NCI-H1417 (cell line): ENCODE measurements around the gene CLEC2L.
A peak's percentile ranks its signal among the peaks of the same experiment; 100 is the strongest.

ENCODE experiments used
- DNase-seq, 3 experiments: peaks; one replicate each; lab custom pipeline; 2025; lab: John Stamatoyannopoulos, UW

CLEC2L gene

DNA sequence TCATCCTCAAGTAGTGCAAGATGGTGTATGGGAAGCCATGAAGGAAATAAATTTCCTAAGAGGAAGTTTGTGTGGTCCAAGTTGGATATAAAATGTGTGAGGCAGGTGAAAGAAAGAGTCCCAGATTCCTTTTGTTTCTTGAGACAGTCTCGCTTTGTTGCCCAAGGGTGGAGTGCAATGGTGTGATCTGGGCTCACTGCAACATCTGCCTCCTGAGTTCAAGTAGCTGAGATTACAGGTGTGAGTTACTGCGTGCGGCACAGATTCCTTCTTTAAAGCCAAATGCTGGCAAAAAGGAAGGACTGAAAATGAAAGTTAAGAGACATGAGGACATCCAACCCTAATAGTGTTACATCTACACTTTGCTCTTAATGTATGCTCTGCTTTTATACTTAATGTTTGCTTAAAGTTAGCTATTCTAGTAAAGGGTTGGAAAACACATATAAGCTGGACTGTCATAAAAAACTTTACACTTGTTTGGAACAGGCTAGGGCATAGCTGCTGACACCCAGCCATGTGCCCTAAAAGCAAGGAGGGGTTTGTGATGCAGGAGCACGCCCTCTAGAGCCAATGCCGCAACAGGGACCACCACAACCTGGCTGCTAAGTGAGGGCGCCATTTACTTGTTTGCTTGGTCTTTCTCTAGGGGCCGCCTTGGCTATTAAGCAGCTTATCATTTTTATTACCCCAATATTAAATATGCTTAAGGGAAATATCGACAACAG lies 34.5 kb downstream of the CLEC2L start:
- DNase-seq: peak in 1 of 3 experiments; percentile 17

GRCh38 chr7:139559364-139560105 lies 36.0 kb downstream of the CLEC2L start:
- DNase-seq: no peak

DNA sequence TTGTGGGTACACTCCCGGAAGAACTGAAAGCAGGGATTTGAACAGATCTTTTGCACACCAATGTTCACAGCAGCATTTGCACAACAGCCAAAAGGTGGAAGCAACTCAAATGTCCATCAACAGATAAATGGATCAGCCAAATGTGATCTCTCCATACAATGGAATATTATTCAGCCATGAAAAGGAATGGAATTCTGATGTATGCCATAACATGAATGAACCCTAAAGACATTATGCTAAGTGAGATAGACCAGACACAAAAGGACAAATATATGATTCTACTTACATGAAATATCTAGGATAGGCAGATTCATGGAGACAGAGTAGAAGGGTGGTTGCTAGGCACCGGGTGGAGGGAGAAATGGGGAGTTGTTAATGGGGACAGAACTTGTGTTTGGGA lies 36.7 kb downstream of the CLEC2L start:
- DNase-seq: no peak

DNA sequence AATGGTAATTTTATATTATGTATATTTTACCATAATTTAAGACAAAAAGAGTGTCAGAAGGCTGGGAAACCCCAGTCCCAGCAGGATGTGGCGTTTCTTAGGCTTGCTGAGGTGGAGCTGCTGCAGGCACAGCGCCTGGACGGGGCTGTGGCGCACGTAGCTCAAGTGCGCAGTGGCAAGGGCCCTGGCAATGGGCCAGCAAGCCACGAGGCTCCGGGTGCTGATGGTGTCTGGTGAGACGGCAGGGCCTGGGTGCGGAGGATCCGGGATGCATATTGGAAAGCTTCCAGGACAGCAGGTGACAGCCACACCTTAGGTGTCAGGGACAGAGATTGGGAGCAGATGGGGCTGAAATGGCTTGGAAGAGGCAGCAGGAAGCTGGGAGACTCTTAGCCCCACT lies 37.2 kb downstream of the CLEC2L start:
- peak in 1 of 3 experiments; percentile 96 for DNase-seq

DNA sequence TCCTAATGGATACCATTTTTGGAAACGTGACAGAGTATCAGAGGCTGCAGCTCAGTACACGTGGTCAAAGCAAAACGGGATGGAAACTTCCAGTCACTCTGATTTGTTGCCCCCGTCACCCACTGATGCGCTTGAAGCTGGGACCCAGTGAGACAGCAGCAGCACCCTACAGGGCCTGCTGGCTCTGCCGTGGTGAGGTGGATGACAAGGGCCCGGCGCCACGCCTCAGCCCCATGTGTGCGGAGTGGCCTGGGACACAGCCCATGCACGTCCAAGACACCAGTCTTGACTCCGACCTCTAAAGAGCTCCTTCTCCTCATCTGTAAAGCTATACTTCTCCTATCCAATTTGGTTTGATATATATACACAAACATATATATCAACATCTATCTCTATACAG lies 39.0 kb downstream of the CLEC2L start:
- no peak for DNase-seq

- no peak for DNase-seq
These were observed 39.6 kb downstream of the CLEC2L start for GRCh38 chr7:139562961-139563565.

DNA sequence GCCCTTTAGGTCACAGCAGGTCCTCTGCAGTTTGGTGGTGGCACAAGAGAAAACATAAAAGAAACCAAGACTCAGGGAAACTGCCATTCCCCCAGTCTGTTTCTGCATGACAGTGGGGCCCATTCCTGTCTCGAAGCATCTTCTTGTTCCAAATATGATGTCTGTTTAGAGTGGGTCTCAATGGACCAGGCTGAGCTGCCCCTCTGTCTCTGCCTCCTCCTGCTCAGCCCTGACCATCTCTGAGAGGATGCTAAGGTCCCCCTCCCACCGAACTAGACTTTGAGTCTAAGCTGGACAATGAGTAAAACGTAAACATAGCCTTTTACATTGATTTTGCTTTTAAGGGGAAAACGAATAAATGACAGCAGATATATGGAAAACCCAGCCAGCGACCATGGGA lies 40.4 kb downstream of the CLEC2L start:
- no peak for DNase-seq

DNA sequence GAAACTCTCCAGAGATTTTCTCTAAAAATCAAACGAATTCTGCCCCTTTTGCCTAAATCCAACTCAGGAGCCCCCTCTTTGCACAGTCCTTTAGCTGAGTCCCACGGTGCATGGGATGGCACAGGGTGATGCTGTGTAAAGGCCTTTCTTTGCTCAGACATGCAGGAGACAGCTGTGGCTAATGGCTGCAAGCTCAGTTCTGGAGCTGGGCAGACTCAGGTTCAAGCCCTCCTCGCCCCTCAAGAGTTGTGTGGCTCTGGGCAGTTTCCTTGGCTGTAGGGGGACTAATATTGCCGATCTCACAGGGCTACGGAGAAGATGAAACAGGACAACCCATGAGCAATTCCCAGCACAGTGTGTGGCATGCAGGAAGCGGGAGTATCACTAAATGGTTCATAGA lies 42.6 kb downstream of the CLEC2L start:
- DNase-seq: no peak

DNA sequence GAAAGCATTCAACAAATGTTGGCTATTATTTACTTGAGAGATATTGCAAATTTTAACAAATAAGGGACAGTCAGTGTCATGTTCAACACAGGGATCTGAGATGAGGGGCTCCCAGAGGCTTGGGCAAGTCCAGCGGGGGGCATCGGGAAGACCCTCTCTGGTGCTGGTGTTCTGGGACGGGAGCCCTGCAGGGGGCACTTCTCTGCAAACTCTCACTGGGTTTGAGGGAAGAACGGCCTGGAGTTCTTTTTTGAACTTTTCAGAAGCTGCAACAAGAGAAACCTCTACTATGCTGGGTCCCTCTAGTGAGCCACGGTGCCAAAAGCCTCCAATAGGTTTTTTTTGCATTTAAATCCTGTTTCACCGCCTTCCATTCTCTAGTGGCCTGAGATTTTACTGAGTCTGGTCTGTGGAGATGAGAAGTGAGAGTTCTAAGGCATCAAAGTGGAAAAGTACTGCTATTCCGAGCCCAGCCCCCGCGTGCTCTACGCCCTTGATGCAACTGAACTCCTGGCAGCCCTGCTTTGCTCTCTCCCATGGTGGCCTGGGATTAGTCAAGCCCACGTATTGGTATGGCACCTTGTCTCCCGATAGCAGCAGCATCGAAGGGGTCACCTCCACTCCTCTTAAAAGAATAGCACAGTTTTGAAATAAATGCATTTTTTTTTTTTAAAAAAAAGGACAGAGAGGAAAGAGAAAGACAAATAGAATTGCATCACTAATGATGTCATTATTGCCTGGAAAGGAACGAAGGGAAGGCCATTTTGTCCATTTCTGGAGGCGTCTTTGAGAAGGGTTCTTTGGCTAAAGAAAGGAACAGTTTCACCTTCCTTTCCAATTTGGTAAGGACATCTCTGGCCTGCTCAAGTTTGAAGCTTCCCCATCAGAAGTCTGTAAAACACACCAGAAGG lies 43.5 kb downstream of the CLEC2L start:
- DNase-seq: no peak

DNA sequence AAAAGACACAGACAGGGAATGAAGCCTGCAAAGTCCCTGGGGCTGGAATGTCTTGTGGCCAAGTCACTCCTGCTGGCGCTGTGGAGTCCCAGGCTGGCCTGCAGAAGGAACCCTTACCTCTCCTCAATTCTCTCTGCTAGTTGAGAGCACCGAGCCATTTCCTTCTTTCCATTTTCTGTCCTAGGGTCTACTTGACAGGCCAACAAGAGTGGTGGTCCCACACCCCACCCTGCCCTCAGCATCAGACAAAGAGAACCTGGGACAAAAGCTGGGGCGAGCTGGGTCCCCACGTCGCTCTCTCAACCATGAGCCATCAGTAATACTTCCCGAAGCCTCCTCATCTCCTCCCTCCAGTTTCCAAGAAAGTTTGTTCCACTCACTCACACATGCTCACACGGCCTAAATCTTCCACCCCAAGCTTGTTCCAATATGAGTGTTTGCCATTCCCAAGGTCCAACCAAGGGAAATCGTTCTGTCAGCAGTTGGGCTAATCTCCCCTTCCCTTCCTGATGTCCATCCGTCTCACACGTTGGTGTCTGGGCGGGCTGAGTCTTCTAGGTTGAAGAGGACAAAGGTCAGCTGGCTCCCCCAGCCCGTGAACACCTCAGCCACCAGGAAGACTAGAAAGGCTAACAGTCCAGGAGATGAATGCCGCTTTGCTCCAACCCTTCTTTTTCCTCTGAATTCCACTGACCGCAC lies 44.3 kb downstream of the CLEC2L start:
- no peak for DNase-seq

DNA sequence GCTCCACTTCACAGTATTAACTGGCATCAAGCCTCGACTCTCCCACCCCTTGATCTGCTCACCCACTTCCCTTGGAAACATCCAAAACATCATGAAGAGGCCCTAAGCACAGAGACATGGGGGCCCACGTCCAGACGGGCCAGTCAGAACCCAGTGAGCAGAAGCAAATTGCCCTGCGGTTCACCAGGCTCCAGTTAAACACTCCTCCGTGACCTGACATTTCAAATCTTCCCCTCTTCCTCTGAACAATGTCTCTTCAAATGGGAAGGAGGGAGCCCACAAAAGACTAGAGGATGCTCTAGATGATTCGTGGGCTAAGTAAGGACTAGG lies 44.8 kb downstream of the CLEC2L start:
- DNase-seq: no peak

DNA sequence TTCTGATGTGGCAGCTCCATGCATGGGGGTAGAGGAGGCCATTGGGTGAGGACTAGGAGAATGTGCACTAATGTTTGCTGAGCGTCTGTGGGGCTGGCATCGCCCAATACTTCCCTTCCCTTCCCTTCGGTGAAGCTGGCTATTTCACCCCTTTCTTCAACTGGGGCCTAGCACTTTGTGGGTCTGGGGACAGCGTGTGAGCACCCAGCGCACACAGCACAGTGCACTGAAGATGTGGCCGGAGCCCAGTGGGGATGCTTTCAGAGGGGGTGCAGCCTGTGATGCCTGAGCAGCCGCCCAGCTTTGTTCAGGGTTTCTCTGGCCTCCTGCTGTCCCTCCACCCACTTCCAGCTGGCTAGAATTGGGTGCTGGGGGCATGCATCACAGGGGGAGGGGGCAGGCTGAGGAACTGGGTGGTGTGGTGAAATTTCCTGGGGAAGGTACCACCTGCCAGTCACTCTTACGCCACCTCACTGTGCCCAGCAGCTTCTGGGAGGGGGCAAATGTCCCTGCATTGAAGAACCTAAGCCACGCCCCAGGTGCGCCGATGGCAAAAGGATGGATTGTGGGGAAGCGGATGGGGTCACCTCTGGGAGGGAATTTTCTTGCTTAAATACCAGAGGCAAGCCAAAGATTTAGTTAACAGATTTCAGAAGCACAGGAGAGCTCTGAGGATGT lies 45.5 kb downstream of the CLEC2L start:
- no peak for DNase-seq

DNA sequence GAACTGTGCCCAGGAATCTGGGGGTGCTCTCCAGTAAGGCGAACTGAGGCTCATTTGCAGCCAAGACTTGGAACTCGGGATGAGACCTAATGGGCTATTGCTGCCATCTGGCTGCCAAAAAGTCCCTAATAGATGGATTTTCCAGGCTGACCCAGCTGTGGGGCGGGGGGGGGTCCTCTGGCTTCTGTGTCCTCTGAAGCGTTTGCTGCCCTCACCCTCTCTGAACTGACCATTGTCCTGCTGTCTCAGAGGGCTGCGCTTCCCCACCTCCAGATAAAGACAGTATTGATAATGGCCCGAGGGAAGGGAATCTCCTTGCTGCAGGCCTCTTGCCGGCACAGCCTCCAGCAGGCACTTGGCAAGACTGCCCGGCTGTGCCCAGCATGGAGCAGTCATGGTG lies 46.6 kb downstream of the CLEC2L start:
- DNase-seq: peak in 1 of 3 experiments; percentile 29

GRCh38 chr7:139570626-139571025 lies 47.1 kb downstream of the CLEC2L start:
- no peak for DNase-seq

- DNase-seq: no peak
These were observed 47.7 kb downstream of the CLEC2L start for GRCh38 chr7:139571190-139571589.

DNA sequence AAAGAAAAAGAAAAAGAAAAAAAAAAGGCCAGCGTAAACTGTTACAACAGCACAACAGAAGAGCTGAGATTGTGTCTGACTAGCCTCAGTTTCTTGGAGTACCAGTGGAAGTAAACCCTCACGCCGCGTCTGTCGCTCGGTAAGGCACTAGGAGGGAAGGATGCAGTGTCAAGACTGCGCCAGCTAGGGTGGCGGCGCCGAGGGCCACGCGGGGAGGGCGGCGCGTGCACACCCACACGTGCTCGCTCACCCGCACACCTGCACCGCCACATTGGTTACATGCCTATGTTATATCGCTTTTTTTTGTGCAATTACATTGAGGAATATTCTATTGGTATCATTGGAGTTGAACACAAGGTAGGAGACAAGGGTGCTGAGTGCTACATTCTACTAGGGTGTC lies 48.2 kb downstream of the CLEC2L start:
- no peak for DNase-seq

DNA sequence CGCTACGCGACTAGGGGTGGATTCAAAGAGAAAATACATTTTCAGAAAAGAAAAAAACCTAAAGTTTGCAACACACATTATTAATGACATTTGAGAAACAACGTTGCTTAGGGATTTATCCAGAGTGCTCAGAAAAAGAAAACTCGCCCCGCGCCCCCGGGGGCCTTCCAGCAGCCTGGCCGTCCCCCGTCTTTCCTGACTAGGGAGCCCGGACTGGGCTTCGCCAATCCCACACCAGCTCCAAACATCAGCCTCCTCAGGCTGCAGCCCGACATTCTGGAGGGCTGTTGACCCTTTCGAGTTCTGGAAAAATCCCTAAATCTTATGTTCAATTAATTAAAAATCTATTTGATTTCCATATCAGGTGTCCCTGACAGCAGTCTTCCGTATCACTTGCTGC lies 48.6 kb downstream of the CLEC2L start:
- DNase-seq: no peak

DNA sequence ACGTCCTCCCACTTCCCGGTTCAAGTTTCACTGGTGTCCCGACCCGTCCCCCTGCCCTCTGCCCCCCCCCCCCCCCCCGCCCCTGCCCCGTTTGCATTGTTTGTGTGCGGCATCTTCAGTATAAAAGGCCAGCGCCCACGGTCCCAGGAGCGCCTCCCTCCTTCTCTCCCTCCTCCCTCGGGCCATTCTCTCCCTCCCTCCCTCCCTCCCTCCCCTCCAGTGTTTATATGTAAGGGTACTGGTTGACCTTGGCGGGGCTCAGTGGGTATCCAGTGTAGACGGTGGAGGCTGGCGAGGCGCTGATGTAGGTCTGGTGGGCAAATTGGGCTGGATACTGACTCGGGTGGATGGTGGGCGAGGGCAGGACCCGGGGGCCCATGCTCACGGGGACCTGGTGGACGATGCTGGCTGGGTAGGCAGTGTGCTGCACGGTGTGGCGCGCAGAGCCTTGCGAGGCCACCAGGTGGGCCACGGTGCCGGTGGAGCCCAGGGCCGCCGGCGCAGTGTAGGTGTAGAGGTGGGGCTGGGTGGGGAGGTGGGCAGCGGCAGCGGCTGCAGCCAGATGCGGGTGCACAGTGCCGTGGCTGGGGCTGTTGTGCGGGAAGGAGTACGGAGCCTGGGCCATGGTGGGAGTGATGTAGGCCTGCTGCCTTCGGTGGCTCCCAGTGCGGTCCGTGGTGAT lies 49.4 kb downstream of the CLEC2L start:
- DNase-seq: no peak

DNA sequence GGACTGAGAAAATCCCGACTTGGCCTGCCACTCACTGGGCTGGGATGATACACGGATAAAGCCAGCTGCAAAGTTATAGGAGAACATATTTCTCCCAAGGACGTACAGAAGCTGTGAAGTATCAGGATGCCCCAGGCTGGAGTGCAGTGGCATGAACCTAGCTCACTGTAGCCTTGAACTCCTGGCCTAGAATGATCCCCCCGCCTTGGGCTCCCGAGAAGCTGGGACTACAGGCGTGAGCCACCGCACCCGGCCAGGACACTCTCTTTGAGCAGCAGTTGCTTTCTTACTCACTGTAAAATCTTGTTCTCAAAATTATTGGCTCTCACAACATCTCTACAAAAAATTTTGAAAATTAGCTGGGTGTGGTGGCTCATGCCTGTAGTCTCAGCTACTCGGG lies 50.4 kb downstream of the CLEC2L start:
- DNase-seq: no peak

- DNase-seq: no peak
These were observed 51.3 kb downstream of the CLEC2L start for GRCh38 chr7:139574618-139575337.
